Hematopoietic multipotent progenitor cell (in vitro differentiated cells): ENCODE data around the gene CDHR3. TPM values are rescaled to one million over a fixed set of nuclear protein-coding genes. Genes with fewer than 3 reads are reported as not detected.

ENCODE experiments used
- DNase-seq, 3 donors: peaks; one replicate each; pipeline ENCODE4 v3.0.0-alpha.2; 2011 to 2015; ENCODE audit warnings: low read depth in 2 of 3, low spot score in 2 of 3
- total RNA-seq: library from RNA; depleted of rRNA; stranded (reverse); fragments of >200 nt; gene quantifications from one replicate; pipeline ENCODE4 v1.2.3, GENCODE V29; 2012

CDHR3 gene
- total RNA-seq, 1 donor, result not detected

DNA sequence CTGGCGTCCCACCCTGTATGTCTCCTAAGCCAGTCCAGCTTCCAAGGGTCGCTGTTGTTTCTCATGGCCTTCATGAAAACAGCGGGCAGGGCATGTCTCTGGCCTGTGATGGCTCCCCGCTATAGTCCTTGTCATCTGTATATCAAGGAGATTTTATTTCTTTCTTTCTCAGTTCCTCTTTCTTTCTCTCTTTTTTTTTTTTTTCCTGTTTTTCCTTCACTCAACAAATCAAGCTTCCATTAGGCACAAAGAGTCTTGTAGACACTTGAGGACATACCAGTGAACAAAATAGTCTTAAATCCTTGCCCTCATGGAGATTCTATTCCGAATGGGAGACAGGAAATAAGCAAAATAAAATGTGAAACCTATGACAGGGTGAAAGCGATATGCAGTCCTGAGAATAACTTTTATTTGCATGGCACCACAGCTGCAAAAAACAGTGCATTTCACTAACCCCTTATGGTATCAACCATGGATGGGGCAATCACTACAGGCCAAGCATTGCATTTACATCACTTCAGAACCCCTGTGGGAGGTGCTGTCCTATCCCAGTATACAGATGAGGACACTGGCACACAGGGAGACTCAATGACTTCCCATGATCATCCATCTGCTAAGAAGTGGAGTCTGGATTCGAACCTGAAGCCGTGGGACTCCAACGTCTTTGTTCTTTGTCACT lies 98.4 kb downstream of the CDHR3 start:
- no peak for DNase-seq

DNA sequence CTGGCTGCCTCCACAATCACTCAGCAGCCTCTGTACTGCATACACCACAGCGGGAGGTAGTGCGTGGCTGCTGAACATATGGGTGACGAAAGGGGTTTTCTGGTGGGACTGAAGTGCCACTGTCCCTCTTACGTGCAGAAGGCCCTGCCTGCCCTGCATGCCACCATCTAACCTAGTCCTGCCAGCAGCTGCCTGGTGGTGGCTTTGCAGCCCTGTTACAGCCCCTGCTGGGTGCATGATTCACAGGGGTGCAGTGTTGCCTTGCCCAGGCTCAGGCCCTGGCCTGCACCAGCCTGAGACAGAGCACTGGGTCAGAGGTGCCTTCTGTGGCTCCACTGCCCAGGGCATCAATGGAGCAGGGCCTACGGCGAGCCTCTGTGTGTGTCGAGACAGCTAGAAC lies 98.9 kb downstream of the CDHR3 start:
- DNase-seq, result no peak

DNA sequence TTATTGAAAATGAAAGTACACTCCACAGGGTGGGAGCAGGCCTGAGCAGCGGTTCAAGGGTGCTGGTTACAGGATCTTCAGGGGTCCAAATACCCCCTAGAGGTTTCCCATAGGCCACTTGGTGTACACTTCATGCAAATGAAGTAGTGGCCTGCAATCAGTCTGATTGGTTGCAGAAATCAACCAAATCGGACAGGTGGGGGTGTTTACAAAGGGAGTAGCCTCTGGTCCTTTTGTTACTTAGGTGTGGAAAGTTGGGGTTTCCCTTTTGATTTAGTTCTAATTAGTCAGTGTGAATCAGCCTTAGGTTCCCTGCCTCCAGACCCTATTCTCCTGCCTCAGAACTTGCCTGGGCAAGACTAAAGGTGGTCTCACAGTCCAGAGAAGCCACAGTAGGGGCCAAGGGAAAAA lies 99.5 kb downstream of the CDHR3 start:
- no peak for DNase-seq

DNA sequence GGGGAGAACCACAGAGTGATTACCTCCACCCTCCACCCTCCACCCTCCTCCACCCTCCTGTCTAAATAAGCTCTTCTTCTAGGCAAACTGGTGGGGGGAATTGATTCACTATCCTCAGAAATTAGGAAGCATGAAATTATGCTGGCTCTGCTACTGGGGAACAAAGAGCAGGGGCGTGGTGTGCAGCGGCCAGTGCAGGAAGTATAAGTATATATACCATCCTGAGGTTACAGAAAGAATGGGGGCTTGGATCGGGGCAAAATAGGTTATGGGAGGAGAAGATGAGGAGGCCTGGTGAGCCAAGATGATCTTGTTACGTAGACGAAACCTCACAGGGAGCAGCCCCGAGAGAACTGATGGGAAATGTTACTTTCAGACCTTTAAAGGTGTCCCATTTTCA lies 100.0 kb downstream of the CDHR3 start:
- no peak for DNase-seq

DNA sequence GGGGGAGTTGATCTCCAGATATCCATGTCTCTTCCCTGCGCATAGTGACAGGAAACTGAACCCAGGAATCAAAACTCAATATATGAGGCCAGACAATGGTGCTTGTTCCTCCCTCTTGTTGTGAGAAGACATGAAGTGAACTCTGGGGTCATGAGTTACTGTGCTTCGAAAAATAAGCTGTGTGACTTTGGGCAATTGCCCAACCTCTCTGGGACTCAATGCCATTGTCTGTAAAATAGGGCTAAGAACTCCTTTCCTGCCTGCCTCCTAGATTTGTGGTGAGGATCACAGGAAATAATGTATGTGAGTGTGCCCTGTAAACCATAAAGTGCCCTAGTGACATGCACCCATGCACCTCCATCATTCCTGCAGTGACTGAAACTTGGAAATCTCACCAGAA lies 100.6 kb downstream of the CDHR3 start:
- DNase-seq, result no peak

DNA sequence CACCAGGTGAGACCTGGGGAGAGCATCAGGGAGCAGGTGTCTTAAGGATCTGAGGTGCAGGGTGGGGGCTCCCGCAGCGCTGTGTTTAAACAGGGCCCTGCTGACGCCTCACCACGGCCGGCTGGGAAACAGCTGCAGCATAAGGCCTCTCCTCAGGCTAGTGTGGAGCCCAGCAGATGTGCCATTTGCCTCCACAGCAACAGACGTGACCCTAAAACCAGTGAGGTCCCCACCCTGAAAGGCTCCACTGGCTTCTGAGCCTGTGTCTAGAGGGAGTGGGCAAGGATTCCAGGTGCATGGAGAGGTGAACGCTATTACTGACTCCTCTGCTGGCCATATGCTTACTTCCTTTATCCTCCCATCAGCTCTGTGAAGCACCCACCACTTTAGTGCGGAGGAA lies 101.3 kb downstream of the CDHR3 start:
- peak in 1 of 3 donors; percentile 42 for DNase-seq

DNA sequence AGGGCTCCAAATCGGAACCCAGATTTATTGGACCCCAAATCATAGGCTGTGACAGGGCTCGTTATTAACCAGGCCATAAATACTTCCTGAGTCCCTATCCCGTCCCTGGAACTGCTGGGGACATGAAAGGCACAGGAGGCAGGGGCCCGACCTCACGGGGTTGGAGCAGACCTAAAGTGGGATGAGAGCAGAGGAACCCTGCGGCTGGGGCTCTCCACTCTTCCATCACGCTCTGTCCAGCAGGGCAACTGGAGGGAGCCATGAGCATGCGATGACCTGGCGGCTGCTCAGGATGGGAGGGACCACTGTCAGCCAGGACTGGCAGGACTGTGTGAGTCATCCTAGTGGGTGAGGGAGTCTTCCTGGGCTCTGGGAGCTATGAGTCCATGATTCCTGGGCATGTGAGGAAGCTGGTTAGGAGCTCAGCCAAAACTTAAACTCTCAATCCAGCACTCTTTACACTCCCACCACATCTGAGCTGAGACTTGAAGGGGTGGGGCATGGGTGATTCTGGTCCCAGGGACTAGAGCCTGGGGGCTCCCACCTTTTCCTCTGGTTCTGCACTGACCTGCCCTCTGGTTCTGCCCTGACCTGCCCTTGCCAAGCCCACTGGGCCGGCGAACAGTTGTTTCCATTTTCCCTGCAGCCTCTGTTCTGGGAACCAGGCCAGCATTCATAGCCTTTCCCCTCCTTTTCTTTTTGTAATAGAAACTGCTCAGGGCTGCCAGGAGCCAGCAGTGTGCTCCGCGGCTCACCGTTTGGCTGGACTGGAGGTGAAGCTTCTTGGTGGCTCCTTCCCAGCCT lies 101.9 kb downstream of the CDHR3 start:
- peak in 1 of 3 donors; percentile 35 for DNase-seq

DNA sequence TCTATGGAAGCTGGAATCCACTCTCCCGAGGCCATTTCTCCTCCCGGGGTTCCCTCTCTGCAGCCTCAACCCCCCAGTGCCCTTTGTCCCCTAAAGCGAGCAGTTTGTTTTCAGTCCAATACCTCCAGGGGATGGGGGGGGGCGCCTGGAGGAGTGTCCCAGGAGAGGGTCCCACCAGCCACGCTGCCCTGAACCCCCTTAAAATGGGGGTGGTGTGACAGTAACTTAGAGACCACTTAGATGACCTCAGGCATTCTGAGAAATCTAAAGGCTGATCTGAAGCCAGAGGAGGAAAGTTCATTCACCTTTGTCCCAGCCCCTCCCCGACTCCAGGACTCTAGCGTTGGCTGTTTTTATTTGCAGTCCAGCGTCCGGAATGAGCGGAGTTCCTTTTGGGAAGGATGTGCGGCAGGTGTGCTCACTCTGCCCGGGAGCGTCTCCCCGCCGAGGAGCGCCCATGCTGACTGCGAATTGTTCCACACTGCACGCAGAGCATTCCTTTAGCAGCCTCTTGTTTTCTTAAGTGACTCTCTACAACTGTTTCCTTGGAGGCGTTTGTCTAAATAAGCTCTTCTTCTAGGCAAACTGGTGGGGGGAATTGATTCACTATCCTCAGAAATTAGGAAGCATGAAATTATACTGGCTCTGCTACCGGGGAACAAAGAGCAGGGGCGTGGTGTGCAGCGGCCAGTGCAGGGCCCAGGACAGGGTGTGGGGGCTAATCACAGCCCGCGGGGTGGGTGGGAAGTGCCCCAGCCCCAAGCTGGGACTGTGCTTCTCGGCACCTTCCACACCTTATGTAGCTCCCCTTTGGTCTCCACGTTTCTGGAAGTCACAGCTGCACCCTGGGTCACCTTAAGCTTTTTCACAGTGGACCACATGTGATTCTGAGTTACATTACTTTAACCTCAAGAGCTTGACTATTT lies 102.8 kb downstream of the CDHR3 start:
- DNase-seq, result no peak

DNA sequence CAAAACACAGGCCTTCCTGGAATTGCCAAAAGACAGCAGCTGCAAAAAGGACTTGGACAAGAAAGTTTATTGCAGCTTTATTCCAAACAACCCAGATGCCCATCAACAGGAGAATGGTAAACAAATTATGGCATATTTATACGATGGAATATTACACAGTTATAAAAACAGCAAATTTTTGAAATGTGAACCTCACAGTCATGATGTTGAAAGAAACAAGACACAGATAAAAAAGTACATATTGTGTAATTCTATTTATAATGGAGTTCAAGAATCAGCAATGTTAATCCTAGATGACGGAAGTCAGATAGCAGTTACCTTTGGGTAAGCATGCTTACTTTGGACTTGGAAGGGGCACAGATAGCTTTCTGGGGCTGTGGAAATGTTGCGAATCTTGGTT lies 104.6 kb downstream of the CDHR3 start:
- no peak for DNase-seq

DNA sequence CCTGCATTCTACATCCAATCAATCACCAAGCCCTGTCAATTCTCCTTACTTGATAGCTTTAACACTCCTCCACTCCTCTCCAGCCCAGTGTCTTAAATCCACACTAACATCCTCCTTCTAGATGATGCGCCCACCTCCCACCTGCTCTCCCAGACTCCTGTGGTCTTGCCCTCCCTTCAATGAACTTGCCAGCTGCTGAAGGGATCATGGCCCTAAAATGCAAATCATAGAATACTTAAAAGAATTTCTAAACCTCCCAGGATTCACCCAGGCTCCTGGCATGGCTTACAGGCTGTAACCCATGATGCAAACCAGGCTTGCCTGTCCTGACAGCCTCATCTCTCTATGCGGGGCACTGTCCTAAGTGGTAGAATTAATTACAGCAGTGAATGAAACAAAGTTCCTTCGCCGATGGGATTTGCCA lies 105.5 kb downstream of the CDHR3 start:
- DNase-seq, result no peak

DNA sequence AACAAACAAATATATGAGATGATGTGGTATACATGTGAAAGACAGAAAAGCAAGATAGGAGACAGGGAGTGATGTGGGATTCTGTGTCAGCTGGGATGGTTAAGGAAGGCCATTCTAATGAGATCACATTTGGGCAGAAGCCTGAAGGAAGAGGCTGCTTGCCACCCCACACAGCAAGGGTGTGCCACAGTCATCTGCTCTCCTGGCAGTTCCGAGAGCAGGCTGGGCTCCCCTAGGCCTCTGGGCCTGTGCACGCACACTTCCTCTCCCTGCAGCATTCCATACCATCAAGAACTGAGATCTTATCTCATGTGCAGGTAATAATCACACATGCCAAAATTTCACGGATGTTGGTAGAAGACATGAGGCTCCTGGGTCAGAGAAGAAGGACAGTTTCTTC lies 105.9 kb downstream of the CDHR3 start:
- DNase-seq, result no peak

DNA sequence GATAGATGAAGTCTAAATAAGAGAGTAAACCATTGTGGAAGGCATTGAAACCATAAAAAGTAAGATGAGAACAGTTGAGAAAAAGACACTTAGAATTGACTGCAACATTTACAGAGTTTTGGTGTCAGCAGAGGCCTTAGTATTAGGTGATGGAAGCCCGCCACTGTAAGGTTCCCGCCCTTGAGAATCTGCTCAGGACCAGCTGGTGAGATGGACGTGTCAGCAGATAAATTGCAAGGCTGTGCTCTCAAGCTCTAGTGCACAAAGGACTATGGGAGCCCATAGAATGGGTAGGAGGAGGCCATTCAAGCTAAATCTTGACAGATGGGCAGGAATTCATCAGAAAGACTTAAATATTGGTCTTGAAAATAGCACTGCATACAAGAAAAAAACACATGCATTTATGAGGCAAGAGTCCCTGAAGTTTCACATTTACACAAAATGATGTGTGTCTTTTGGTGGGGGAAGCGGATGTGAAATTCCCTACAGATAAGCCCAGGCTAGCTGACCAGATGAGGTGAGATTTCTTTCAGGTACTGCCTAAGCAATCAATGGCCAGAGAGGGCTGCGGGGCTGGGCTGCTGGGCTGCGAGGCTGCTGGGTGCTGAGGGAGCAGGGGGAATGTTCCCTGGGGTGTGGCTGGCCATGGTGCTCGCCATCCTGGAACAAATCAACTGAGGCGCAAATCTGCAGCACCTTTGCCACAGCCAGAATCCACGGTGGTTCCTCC lies 106.6 kb downstream of the CDHR3 start:
- no peak for DNase-seq

DNA sequence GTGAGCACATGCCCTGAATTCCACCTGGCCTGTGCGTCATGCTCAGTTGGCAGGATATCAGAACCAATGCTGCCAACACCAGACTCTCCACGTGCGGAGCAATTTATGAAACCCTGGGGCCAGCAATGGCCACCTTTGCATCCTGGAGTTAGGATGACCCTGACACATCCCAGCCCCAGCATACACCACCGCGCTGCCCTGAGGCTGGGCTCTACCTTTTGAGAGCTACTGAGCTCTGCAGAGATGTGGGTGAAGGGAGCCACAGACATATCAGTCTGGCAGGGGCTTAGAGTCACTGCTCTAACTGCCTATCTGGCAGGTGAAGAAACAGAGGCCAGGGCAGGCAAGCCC lies 107.1 kb downstream of the CDHR3 start:
- DNase-seq, result no peak

DNA sequence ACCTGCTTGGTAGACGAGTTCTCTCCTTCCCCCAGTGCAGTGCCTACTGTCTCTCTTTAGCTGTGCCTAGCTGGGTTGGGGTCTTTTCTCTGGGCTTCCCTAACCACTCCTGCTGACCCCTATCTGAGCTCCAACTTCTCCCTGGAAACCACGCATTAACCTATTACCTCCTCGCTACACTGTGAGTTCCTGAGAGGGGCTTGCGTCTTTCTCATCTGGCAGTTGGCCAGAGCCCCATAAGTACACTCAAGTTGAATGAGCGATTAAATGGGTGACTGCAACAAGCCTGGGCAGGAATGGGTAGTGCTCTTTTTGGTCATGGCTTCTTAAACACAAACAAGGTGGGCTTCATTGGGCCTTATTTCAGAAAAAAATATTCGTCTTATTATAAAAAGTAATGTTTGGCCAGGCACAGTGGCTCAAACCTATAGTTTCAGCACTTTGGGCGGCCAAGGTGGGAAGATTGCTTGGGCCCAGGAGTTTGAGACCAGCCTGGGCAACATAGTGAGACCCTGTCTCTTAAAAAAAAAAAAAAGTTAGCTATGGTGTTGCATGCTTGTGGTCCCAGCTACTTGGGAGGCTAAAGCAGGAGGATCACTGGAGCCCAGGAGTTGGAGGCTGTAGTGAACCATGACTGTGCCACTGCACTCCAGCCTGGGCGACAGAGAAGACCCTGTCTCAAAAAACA lies 107.6 kb downstream of the CDHR3 start:
- peak in 2 of 3 donors; percentile 31 to 45 for DNase-seq

DNA sequence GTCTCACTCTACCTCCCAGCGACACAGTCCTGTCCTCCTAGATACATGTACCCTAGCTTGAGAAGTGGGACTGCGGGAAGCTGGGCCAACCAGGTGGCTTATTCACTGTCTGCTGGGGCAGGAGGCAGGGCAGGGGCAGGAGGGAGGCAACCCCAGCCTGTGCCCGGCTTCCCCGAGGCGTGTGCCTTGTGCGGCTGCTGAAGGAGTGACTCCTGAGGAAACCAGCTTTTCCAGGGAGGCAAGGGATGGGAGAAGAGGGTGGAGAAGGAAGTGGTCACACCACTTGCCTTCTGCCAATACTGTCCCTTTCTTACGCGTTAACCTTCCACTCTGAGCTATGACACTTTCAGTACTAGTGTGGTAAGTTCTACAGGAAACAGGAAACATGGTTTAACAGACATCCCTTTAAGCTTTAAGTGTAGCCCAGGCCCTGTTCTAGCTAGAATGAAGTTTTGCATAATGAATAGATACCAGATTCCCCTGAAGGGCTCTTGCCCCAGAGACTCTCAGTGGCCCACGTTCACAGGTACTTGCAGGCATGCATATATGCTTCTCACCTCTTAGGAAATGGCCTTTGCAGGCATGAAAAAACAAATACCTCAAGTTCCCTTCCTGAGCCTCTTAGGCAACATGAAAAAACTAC lies 108.4 kb downstream of the CDHR3 start:
- DNase-seq, result peak; percentile 28 to 90 (median 82)

DNA sequence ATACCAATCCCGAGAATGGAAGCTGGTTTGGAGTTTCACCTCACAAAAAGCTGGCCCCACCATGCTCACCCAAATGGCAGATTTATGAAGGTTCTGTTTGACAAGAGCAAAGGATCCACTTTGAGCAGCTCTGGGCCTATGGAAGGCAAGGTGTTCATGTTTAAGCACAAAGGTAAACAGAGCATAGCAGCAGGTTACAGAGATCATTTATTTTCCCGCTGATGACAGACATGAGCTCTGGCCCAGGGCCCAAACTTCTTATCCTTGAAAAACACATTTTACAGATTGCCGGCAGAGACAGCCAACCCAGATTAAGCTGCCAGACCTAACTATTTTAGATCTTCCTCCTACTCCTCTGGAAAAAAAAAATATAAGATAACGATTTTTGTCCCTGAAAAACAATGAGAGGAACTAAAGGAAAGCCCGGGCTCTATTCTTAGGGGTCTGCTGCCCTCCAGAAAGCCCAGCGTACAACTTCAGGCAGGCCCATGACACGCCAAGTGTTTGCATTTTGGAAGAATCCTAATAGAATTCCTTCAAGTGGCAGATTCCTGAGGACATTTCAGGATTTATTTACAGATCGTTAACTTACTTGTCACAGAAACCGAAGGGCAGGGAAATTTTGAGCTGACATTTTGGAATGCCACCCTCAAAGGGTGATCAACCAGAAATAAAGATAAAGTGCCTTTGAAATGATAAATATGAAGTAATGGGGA lies 109.1 kb downstream of the CDHR3 start:
- peak in 2 of 3 donors; percentile 77 to 86 for DNase-seq

DNA sequence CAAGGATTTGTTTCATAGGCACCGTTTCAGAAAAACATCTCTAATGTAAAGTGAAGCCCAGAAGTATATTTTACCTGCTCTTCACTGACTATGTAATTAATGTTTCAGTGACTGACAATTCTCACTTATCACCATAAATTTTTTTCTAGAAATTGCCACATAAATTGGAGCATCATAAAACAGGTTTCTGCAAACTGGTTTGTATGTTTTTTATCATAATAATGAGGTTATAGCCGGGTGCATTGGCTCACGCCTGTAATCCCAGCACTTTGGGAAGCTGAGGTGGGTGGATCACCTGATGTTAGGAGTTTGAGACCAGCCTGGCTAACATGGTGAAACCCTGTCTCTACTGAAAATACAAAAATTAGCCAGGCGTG lies 109.6 kb downstream of the CDHR3 start:
- no peak for DNase-seq

DNA sequence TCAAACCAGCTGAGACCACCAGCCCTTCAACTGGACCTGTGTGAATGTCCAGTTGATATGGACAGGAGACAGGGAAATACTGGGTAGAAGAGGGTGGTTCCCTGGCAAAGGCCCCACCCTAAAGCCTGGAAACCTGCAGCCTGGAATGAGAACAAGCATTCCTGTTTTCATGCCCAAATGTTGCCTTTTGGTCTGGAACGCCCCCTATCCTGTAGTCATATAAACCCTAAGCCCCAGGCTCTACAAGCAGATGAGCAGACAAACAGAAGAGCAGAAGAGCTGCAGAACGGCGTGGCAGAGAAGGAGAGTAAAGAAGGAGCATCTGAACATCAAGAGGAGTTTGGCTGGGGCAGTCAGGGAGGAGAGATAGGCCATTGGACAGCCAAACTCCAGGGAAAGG lies 110.6 kb downstream of the CDHR3 start:
- no peak for DNase-seq

DNA sequence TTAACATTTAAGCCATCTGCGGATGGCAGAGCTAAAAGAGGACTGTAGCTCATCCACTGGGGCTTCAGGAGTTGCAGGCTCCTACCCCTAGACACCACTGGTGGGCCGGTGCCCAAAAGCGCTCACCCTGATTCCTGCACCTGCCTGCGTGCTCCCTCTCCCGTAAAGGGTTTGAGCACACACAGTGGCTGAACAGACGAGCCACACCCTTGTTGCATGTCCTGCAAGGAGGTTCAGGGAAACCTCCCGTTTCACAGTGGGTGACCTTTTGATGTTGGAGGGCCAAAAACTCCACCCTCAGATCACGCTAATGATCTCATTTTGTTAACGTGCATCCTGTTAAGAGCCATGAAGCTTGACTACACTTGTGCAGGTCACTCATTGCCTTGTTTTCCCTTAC lies 111.2 kb downstream of the CDHR3 start:
- no peak for DNase-seq
